Mammary epithelial cell (primary cell): Measurements from ENCODE around the gene TP53I13.

ENCODE experiments used
- EZH2 ChIP-seq: IDR thresholded peaks from 2 replicates; pipeline ENCODE4 v1.6.1; 2012; ENCODE audit warnings: low read length, inconsistent platforms, borderline replicate concordance
- TF ChIP-seq, protein P1 (sequence below), 2 donors: IDR thresholded peaks in 1 of 2; conservative IDR thresholded peaks in 1 of 2; 2 replicates each; pipeline ENCODE4 v1.5.1; 2011 to 2012; ENCODE audit warnings: inconsistent platforms in 2 of 2, low read length in 2 of 2, mild to moderate bottlenecking in 2 of 2, control low read depth in 1 of 2, low read depth in 1 of 2; ENCODE audit not compliant: insufficient read depth in 1 of 2; ENCODE audit errors: extremely low read depth in 1 of 2

- no peak for TF ChIP-seq EZH2
- TF ChIP-seq, protein P1, sequence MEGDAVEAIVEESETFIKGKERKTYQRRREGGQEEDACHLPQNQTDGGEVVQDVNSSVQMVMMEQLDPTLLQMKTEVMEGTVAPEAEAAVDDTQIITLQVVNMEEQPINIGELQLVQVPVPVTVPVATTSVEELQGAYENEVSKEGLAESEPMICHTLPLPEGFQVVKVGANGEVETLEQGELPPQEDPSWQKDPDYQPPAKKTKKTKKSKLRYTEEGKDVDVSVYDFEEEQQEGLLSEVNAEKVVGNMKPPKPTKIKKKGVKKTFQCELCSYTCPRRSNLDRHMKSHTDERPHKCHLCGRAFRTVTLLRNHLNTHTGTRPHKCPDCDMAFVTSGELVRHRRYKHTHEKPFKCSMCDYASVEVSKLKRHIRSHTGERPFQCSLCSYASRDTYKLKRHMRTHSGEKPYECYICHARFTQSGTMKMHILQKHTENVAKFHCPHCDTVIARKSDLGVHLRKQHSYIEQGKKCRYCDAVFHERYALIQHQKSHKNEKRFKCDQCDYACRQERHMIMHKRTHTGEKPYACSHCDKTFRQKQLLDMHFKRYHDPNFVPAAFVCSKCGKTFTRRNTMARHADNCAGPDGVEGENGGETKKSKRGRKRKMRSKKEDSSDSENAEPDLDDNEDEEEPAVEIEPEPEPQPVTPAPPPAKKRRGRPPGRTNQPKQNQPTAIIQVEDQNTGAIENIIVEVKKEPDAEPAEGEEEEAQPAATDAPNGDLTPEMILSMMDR (conservative IDR thresholded peaks at IDR 0.05 in 1 of 2, IDR thresholded peaks at IDR 0.05 in 1 of 2; ENCODE audit: extremely low read depth in 1 of 2, insufficient read depth in 1 of 2, low read depth in 1 of 2, low read length in 2 of 2): no peak
These were observed 10.8 kb upstream of the TP53I13 start for GRCh38 chr17:29557739-29558116.
